ENCODE measurements around the gene MLLT1. TPM values are rescaled to one million over a fixed set of nuclear protein-coding genes. Genes with fewer than 3 reads are reported as not detected.
A peak's percentile ranks its signal among the peaks of the same experiment; 100 is the strongest.

The MLLT1 gene
- total and polyA plus RNA-seq, 5 donors from 2014 or later, result 0.45 to 35.6 (median 0.68) TPM

GRCh38 chr19:6252066-6252465 lies 27.7 kb downstream of the MLLT1 start:
- Histone ChIP-seq H3K27me3 (ENCODE audit: control insufficient read depth, insufficient read depth, low read length) (no peaks in the 10 kb centered on the region), H3K9me3 (ENCODE audit: control insufficient read depth in 2 of 2, low read length in 2 of 2) (no peaks in the 10 kb centered on the region), H3K36me3 (ENCODE audit: control insufficient read depth, insufficient read depth, low read length) (no peaks in the 10 kb centered on the region), H3K27ac (ENCODE audit: insufficient read depth, low read length, poor library complexity, severe bottlenecking) (no peak overlapping the region), H3K4me3 (ENCODE audit: low read depth, low read length) (no peak overlapping the region), H3K4me1 (ENCODE audit: control insufficient read depth, insufficient read depth, low read length, poor library complexity, severe bottlenecking) (no peaks in the 10 kb centered on the region)
- Mint-ChIP-seq H3K36me3 (peaks cover 23% of the 10 kb centered on the region), H3K4me3 (no peak overlapping the region), H3K27ac (no peak overlapping the region), H3K27me3 (no peaks in the 10 kb centered on the region), H3K9me3 (no peaks in the 10 kb centered on the region), H3K4me1 (peaks cover 14 to 46% (median 25%) of the 10 kb centered on the region in 4 donors)
- DNase-seq, result no peak
- ATAC-seq (ENCODE audit: low read depth in 2 of 2), result no peak

GRCh38 chr19:6250909-6251308 lies 28.9 kb downstream of the MLLT1 start:
- DNase-seq, result no peak
- Histone ChIP-seq H3K9me3 (ENCODE audit: control insufficient read depth in 2 of 2, low read length in 2 of 2) (no peaks in the 10 kb centered on the region), H3K4me1 (ENCODE audit: control insufficient read depth, insufficient read depth, low read length, poor library complexity, severe bottlenecking) (no peaks in the 10 kb centered on the region), H3K4me3 (ENCODE audit: low read depth, low read length) (no peak overlapping the region), H3K36me3 (ENCODE audit: control insufficient read depth, insufficient read depth, low read length) (no peaks in the 10 kb centered on the region), H3K27ac (ENCODE audit: insufficient read depth, low read length, poor library complexity, severe bottlenecking) (no peak overlapping the region), H3K27me3 (ENCODE audit: control insufficient read depth, insufficient read depth, low read length) (no peaks in the 10 kb centered on the region)
- Mint-ChIP-seq H3K4me3 (no peak overlapping the region), H3K9me3 (no peaks in the 10 kb centered on the region), H3K27ac (no peak overlapping the region), H3K27me3 (no peaks in the 10 kb centered on the region), H3K36me3 (peaks cover 28% of the 10 kb centered on the region), H3K4me1 (peaks cover 10 to 49% (median 33%) of the 10 kb centered on the region in 4 donors)
- ATAC-seq (ENCODE audit: low read depth in 2 of 2), result no peak

GRCh38 chr19:6250024-6250615 lies 29.7 kb downstream of the MLLT1 start:
- Mint-ChIP-seq H3K27me3 (no peaks in the 10 kb centered on the region), H3K4me1 (peaks cover 10 to 52% (median 29%) of the 10 kb centered on the region in 4 donors), H3K27ac (no peak overlapping the region), H3K9me3 (no peaks in the 10 kb centered on the region), H3K4me3 (no peak overlapping the region), H3K36me3 (peaks cover 27% of the 10 kb centered on the region)
- ATAC-seq (ENCODE audit: low read depth in 2 of 2) (no peak), DNase-seq (no peak)
- H3K4me1 ChIP-seq (ENCODE audit: control insufficient read depth, insufficient read depth, low read length, poor library complexity, severe bottlenecking), result no peaks in the 10 kb centered on the region
- no peaks in the 10 kb centered on the region for H3K27me3 ChIP-seq (ENCODE audit: control insufficient read depth, insufficient read depth, low read length)
- no peaks in the 10 kb centered on the region for H3K36me3 ChIP-seq (ENCODE audit: control insufficient read depth, insufficient read depth, low read length)
- H3K9me3 ChIP-seq (ENCODE audit: control insufficient read depth in 2 of 2, low read length in 2 of 2), result no peaks in the 10 kb centered on the region
- H3K4me3 ChIP-seq (ENCODE audit: low read depth, low read length), result no peak overlapping the region
- no peak overlapping the region for H3K27ac ChIP-seq (ENCODE audit: insufficient read depth, low read length, poor library complexity, severe bottlenecking)

GRCh38 chr19:6249296-6249695 lies 30.5 kb downstream of the MLLT1 start:
- Mint-ChIP-seq H3K36me3 (peaks cover 27% of the 10 kb centered on the region), H3K27ac (no peak overlapping the region), H3K4me3 (no peak overlapping the region), H3K27me3 (no peaks in the 10 kb centered on the region), H3K4me1 (peaks cover 13 to 57% (median 34%) of the 10 kb centered on the region in 4 donors), H3K9me3 (no peaks in the 10 kb centered on the region)
- Histone ChIP-seq H3K9me3 (ENCODE audit: control insufficient read depth in 2 of 2, low read length in 2 of 2) (no peaks in the 10 kb centered on the region), H3K27ac (ENCODE audit: insufficient read depth, low read length, poor library complexity, severe bottlenecking) (no peak overlapping the region), H3K27me3 (ENCODE audit: control insufficient read depth, insufficient read depth, low read length) (no peaks in the 10 kb centered on the region), H3K4me3 (ENCODE audit: low read depth, low read length) (no peak overlapping the region), H3K36me3 (ENCODE audit: control insufficient read depth, insufficient read depth, low read length) (no peaks in the 10 kb centered on the region), H3K4me1 (ENCODE audit: control insufficient read depth, insufficient read depth, low read length, poor library complexity, severe bottlenecking) (peaks cover under 1% of the 10 kb centered on the region)
- DNase-seq, result no peak
- ATAC-seq (ENCODE audit: low read depth in 2 of 2), result no peak

GRCh38 chr19:6248844-6249243 lies 30.9 kb downstream of the MLLT1 start:
- Mint-ChIP-seq H3K9me3 (no peaks in the 10 kb centered on the region), H3K27ac (no peak overlapping the region)
- no peak overlapping the region for H3K4me3 ChIP-seq (ENCODE audit: low read depth, low read length)

GRCh38 chr19:6248341-6248740 lies 31.4 kb downstream of the MLLT1 start:
- Histone ChIP-seq H3K9me3 (ENCODE audit: control insufficient read depth in 2 of 2, low read length in 2 of 2) (no peaks in the 10 kb centered on the region), H3K36me3 (ENCODE audit: control insufficient read depth, insufficient read depth, low read length) (no peaks in the 10 kb centered on the region), H3K27ac (ENCODE audit: insufficient read depth, low read length, poor library complexity, severe bottlenecking) (no peak overlapping the region), H3K27me3 (ENCODE audit: control insufficient read depth, insufficient read depth, low read length) (no peaks in the 10 kb centered on the region), H3K4me1 (ENCODE audit: control insufficient read depth, insufficient read depth, low read length, poor library complexity, severe bottlenecking) (peaks cover 9% of the 10 kb centered on the region), H3K4me3 (ENCODE audit: low read depth, low read length) (no peak overlapping the region)
- H3K27me3 Mint-ChIP-seq, result no peaks in the 10 kb centered on the region
- H3K36me3 Mint-ChIP-seq, result peaks cover 27% of the 10 kb centered on the region
- DNase-seq (no peak), ATAC-seq (ENCODE audit: low read depth in 2 of 2) (no peak)
- no peaks in the 10 kb centered on the region for H3K9me3 Mint-ChIP-seq
- no peak overlapping the region for H3K4me3 Mint-ChIP-seq
- peak overlapping the region in 1 of 3 donors; percentile 71 for H3K27ac Mint-ChIP-seq
- peaks cover 18 to 62% (median 37%) of the 10 kb centered on the region in 4 donors for H3K4me1 Mint-ChIP-seq

More at GRCh38 chr19:6248844-6249243, 30.9 kb downstream of the MLLT1 start:
- H3K36me3 Mint-ChIP-seq, result peaks cover 27% of the 10 kb centered on the region
- no peaks in the 10 kb centered on the region for H3K27me3 Mint-ChIP-seq
- ATAC-seq (ENCODE audit: low read depth in 2 of 2) (no peak), DNase-seq (no peak)
- H3K36me3 ChIP-seq (ENCODE audit: control insufficient read depth, insufficient read depth, low read length), result no peaks in the 10 kb centered on the region
- no peak overlapping the region for H3K27ac ChIP-seq (ENCODE audit: insufficient read depth, low read length, poor library complexity, severe bottlenecking)
- H3K9me3 ChIP-seq (ENCODE audit: control insufficient read depth in 2 of 2, low read length in 2 of 2), result no peaks in the 10 kb centered on the region
- H3K4me1 Mint-ChIP-seq, result peaks cover 18 to 60% (median 38%) of the 10 kb centered on the region in 4 donors
- no peaks in the 10 kb centered on the region for H3K27me3 ChIP-seq (ENCODE audit: control insufficient read depth, insufficient read depth, low read length)
- peaks cover 5% of the 10 kb centered on the region for H3K4me1 ChIP-seq (ENCODE audit: control insufficient read depth, insufficient read depth, low read length, poor library complexity, severe bottlenecking)
- H3K4me3 Mint-ChIP-seq, result no peak overlapping the region

GRCh38 chr19:6247007-6247288 lies 32.8 kb downstream of the MLLT1 start:
- no peaks in the 10 kb centered on the region for H3K9me3 Mint-ChIP-seq
- H3K27me3 Mint-ChIP-seq, result no peaks in the 10 kb centered on the region
- peaks cover 12% of the 10 kb centered on the region for H3K4me1 ChIP-seq (ENCODE audit: control insufficient read depth, insufficient read depth, low read length, poor library complexity, severe bottlenecking)
- no peak for ATAC-seq (ENCODE audit: low read depth in 2 of 2)
- H3K9me3 ChIP-seq (ENCODE audit: control insufficient read depth in 2 of 2, low read length in 2 of 2), result no peaks in the 10 kb centered on the region
- peaks cover 18 to 62% (median 35%) of the 10 kb centered on the region in 4 donors for H3K4me1 Mint-ChIP-seq
- H3K36me3 Mint-ChIP-seq, result peaks cover 27% of the 10 kb centered on the region
- no peaks in the 10 kb centered on the region for H3K36me3 ChIP-seq (ENCODE audit: control insufficient read depth, insufficient read depth, low read length)
- H3K4me3 ChIP-seq (ENCODE audit: low read depth, low read length), result no peak overlapping the region
- no peak overlapping the region for H3K27ac Mint-ChIP-seq
- no peak overlapping the region for H3K4me3 Mint-ChIP-seq
- H3K27me3 ChIP-seq (ENCODE audit: control insufficient read depth, insufficient read depth, low read length), result no peaks in the 10 kb centered on the region
- DNase-seq, result no peak
- H3K27ac ChIP-seq (ENCODE audit: insufficient read depth, low read length, poor library complexity, severe bottlenecking), result no peak overlapping the region

- peak overlapping the region in 2 of 3 donors; percentile 23 to 73 for H3K27ac Mint-ChIP-seq
- H3K27ac ChIP-seq (ENCODE audit: insufficient read depth, low read length, poor library complexity, severe bottlenecking), result no peak overlapping the region
- H3K4me3 Mint-ChIP-seq, result no peak overlapping the region
- H3K27me3 Mint-ChIP-seq, result no peaks in the 10 kb centered on the region
- no peaks in the 10 kb centered on the region for H3K36me3 ChIP-seq (ENCODE audit: control insufficient read depth, insufficient read depth, low read length)
- H3K4me1 ChIP-seq (ENCODE audit: control insufficient read depth, insufficient read depth, low read length, poor library complexity, severe bottlenecking), result peaks cover 12% of the 10 kb centered on the region
- ATAC-seq (ENCODE audit: low read depth in 2 of 2) (no peak), DNase-seq (no peak)
- H3K4me1 Mint-ChIP-seq, result peaks cover 18 to 61% (median 35%) of the 10 kb centered on the region in 4 donors
- H3K27me3 ChIP-seq (ENCODE audit: control insufficient read depth, insufficient read depth, low read length), result no peaks in the 10 kb centered on the region
- no peaks in the 10 kb centered on the region for H3K9me3 ChIP-seq (ENCODE audit: control insufficient read depth in 2 of 2, low read length in 2 of 2)
- H3K4me3 ChIP-seq (ENCODE audit: low read depth, low read length), result no peak overlapping the region
- no peaks in the 10 kb centered on the region for H3K9me3 Mint-ChIP-seq
- peaks cover 27% of the 10 kb centered on the region for H3K36me3 Mint-ChIP-seq
Observed at GRCh38 chr19:6246174-6247006, 33.4 kb downstream of the MLLT1 start.
